ENCODE data around the gene SEPTIN3.

- TF ChIP-seq CTCF (conservative IDR thresholded peaks at IDR 0.05) (no peak), ZFX (IDR thresholded peaks at IDR 0.05) (no peak)
Observed at GRCh38 chr22:41976070-41976901, 7.0 kb downstream of the SEPTIN3 start.

Data from C4-2B (cell line).